ENCODE measurements around the gene CDT1.

GRCh38 chr16:88836791-88837190, 33.2 kb downstream of the CDT1 start:
- TF ChIP-seq CTCF (IDR thresholded peaks at IDR 0.05) (no peak), POLR2A (IDR thresholded peaks at IDR 0.05) (no peak)
